Brain microvascular endothelial cell (primary cell): ENCODE data around the gene CDH13.

ENCODE experiments used
- DNase-seq: peaks from one replicate; pipeline ENCODE4 v3.0.0-alpha.2; 2020
- H3K27ac ChIP-seq: fragments of 250-450 bp; sonication (Bioruptor Pico); 2 replicates; pipeline ENCODE4 v1.5.1; 2020; ENCODE audit warnings: mild to moderate bottlenecking, moderate library complexity
- H3K27me3 ChIP-seq: fragments of 250-450 bp; sonication (Bioruptor Pico); replicated peaks from 2 replicates; pipeline ENCODE4 v1.5.1; 2020; ENCODE audit warnings: mild to moderate bottlenecking
- H3K36me3 ChIP-seq: fragments of 250-450 bp; sonication (Bioruptor Pico); replicated peaks from 2 replicates; pipeline ENCODE4 v1.5.1; 2020; ENCODE audit warnings: mild to moderate bottlenecking
- H3K4me3 ChIP-seq: 2 replicates; pipeline ENCODE4 v1.5.1; 2011; ENCODE audit warnings: low read depth, mild to moderate bottlenecking, control low read depth, low read length, moderate library complexity
- in situ Hi-C: cut with HindIII; loops from 2 replicates; pipeline ENCODE4 v1.10.0; 2017; ENCODE audit warnings: low sequenced_read_pairs, low pct_ligation_motif_present
- TF ChIP-seq, protein P1 (sequence below): IDR thresholded peaks from 2 replicates; pipeline ENCODE4 v1.5.1; 2011; ENCODE audit warnings: low read depth, mild to moderate bottlenecking, moderate library complexity, low read length, control low read depth, inconsistent platforms; ENCODE audit errors: missing control alignments

CDH13 gene

DNA sequence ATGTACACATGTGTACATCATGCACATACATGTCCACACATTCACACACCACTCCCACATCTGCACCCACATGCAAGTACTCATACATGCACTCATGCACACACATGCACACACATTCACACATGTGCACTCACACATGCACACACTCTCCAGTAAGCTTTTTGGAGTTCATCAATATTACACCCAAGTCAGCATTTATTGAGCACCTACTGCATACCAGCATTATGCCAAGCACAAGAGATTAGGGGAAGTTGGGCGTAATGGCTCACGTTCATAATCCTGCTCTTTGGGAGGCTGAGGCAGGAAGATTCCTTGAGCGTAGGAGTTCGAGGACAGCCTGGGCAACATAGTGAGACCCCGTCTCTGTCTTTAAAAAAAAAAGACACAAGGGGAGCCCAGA is 1093.4 kb downstream of the CDH13 start:
- DNase-seq, result no peak
- Histone ChIP-seq H3K36me3 (no peaks in the 10 kb centered on the region), H3K27ac (no peak overlapping the region), H3K27me3 (no peaks in the 10 kb centered on the region), H3K4me3 (no peak overlapping the region)
- TF ChIP-seq, protein P1, sequence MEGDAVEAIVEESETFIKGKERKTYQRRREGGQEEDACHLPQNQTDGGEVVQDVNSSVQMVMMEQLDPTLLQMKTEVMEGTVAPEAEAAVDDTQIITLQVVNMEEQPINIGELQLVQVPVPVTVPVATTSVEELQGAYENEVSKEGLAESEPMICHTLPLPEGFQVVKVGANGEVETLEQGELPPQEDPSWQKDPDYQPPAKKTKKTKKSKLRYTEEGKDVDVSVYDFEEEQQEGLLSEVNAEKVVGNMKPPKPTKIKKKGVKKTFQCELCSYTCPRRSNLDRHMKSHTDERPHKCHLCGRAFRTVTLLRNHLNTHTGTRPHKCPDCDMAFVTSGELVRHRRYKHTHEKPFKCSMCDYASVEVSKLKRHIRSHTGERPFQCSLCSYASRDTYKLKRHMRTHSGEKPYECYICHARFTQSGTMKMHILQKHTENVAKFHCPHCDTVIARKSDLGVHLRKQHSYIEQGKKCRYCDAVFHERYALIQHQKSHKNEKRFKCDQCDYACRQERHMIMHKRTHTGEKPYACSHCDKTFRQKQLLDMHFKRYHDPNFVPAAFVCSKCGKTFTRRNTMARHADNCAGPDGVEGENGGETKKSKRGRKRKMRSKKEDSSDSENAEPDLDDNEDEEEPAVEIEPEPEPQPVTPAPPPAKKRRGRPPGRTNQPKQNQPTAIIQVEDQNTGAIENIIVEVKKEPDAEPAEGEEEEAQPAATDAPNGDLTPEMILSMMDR, result no peak
- in situ Hi-C loops, result no loop called here

DNA sequence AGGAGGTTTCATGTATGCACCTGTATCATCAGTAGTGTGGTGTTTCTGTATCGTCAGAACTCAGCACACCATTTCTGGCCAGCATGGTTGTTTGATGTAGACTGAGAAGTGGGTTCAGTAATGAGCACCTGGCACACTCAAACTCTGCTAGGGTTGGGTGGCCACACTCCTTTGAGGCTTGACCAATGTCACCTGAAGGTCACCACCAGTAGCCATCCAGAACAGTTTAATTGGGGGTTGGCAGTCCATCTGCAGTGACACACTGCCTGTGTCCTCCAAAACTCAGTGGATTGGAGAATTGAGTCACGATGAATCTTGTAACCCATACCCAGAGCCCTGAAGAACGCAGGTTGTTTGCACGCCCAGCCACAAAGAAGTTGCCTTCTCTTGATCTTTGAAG is 1094.2 kb downstream of the CDH13 start:
- DNase-seq, result no peak
- Histone ChIP-seq H3K4me3 (no peak overlapping the region), H3K36me3 (no peaks in the 10 kb centered on the region), H3K27ac (no peak overlapping the region), H3K27me3 (no peaks in the 10 kb centered on the region)
- in situ Hi-C loops, result no loop called here
- TF ChIP-seq, protein P1, result no peak

DNA sequence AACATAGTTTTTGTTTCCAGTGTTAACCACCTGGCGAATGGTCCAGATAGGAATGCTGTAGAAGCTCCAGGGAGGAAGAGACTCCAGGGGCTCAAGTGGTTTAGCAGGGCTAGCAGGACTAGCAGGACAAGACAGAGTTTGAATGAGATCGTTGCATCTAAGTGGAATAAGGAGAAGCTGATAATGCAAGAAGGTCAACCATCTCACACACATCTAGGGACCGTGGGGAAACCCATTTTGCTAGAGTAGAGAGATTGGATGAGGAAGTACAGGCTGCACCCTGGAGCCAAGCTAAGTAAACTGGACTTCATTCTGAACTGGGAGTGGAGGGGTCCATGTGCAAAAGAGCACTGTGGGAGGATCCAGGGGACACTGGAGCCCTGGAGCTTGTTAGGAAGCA is 1094.9 kb downstream of the CDH13 start:
- in situ Hi-C loops, result no loop called here
- Histone ChIP-seq H3K36me3 (no peaks in the 10 kb centered on the region), H3K27me3 (no peaks in the 10 kb centered on the region), H3K27ac (no peak overlapping the region), H3K4me3 (no peak overlapping the region)
- TF ChIP-seq, protein P1, result no peak
- no peak for DNase-seq

DNA sequence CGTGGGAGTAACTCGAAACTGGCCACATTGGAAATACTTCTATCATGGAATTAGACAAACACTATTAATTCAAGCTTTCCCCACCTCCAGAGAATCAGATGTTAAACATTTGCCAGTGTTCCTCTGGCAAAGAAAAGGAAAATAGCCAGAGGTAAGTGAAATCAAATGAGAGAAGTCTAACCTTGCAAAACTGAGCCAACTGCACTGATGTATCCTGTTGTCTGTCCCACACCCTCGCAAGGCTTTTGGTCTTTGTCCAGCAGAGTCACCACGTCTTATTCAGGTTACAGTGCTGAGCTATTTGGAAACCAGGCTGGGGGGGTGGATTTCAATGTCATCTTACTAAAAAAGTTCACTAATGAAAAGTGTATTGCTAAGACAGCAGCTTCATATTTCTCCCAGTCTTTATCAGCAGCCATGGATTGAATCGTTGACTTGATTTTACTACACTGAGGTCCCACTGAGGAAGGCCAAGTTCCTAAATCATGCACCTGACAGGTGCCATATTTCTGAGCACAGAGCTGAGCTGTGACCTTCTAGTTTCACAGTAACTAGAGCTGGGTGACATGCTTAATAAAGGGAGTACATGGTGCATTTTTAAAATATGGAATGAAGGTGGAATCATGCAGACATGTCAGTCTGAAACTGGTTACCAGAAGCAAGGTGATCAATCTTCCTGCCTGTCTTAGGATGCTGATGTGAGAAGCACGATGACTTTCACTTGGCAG is 1095.9 kb downstream of the CDH13 start:
- in situ Hi-C loops, result no loop called here
- TF ChIP-seq, protein P1, result no peak

DNA sequence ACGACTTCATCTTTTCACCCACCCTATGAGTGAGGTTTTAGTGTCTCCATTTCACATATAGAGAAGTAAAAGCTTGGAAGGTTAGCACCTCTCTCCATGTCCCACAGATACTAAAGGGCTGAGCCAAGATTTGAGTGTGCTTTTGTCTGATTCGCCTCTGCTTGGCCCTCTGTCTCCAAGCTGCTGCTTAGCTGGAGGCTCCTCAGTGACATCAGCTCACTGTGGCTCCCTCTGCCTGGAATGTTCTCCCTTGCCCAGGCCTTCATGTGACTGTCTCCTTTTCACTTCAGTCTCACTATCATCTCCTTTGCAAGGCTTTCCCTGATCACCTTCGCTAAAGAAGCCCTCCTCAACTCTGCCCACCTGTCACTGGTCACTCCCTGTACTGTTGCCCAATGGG is 1096.5 kb downstream of the CDH13 start:
- Histone ChIP-seq H3K27ac (no peak overlapping the region), H3K4me3 (no peak overlapping the region), H3K27me3 (no peaks in the 10 kb centered on the region), H3K36me3 (no peaks in the 10 kb centered on the region)
- no peak for DNase-seq
- TF ChIP-seq, protein P1, result no peak
- in situ Hi-C loops, result no loop called here

More for the DNA sequence above, 1095.9 kb downstream of the CDH13 start:
- no peaks in the 10 kb centered on the region for H3K27me3 ChIP-seq
- DNase-seq, result no peak
- no peaks in the 10 kb centered on the region for H3K36me3 ChIP-seq
- no peak overlapping the region for H3K4me3 ChIP-seq
- no peak overlapping the region for H3K27ac ChIP-seq

DNA sequence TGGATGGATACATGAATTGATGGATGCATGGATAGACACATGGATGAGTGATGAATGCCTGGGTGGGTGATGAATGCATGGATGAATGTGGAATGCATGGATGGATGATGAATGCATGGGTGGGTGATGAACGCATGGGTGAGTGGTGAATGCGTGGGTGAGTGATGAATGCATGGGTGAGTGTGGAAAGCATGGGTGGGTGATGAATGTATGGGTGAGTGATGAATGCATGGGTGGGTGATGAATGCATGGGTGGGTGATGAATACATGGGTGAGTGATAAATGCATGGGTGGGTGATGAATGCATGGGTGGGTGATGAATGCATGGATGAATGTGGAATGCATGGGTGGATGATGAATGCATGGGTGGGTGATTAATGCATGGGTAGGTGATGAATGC is 1097.1 kb downstream of the CDH13 start:
- Histone ChIP-seq H3K27ac (no peak overlapping the region), H3K4me3 (no peak overlapping the region), H3K36me3 (no peaks in the 10 kb centered on the region), H3K27me3 (no peaks in the 10 kb centered on the region)
- DNase-seq, result no peak
- in situ Hi-C loops, result no loop called here
- TF ChIP-seq, protein P1, result no peak
